GM12891 (cell line): Measurements from ENCODE around the gene AGRN.

Experiments
- PAX5 ChIP-seq: IDR thresholded peaks from 2 replicates; pipeline ENCODE4 v1.6.1; 2011; ENCODE audit warnings: low read length, moderate library complexity, mild to moderate bottlenecking; ENCODE audit not compliant: insufficient read depth, severe bottlenecking
- POLR2A ChIP-seq: IDR thresholded peaks from 2 replicates; pipeline ENCODE4 v1.6.1; 2011; ENCODE audit warnings: low read depth, low read length, control low read depth
- POLR2AphosphoS5 ChIP-seq: IDR thresholded peaks from 2 replicates; pipeline ENCODE4 v1.6.1; 2011; ENCODE audit warnings: low read depth, low read length, control low read depth
- TAF1 ChIP-seq: IDR thresholded peaks from 2 replicates; pipeline ENCODE4 v1.6.1; 2011; ENCODE audit warnings: low read depth, low read length, control low read depth

- TF ChIP-seq POLR2A (no peak), POLR2AphosphoS5 (no peak), TAF1 (no peak), PAX5 (no peak)
These were observed 28.0 kb downstream of the AGRN start for GRCh38 chr1:1047963-1048362.
